ENCODE measurements around the gene RPN1.

DNA sequence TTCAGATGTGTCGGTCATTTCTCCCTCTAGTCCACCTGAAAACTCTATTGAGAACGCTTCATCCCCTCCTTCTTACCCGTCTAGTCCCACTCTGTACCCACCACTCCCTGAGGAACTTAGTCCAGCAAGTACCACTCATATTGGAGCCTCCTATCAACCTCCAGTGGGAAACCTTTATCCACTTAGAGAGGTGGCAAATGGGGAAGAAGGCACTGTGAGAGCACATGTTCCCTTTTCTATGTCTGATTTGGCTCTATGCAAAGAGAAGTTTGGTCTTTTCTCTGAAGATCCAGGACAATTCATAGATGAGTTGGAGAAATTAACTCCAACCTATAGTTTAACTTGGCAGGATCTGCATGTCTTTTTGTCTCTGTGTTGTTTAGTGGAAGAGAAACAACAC, 17.0 kb upstream of the RPN1 start:
- TF ChIP-seq EP300 (IDR thresholded peaks at IDR 0.05) (no peak), POLR2A (IDR thresholded peaks at IDR 0.05) (no peak), POLR2AphosphoS5 (IDR thresholded peaks at IDR 0.05) (no peak)

All from sigmoid colon (tissue), 4 donors.